Kidney (tissue), 14 donors: Measurements from ENCODE around the gene THSD8. TPM values are rescaled to one million over a fixed set of nuclear protein-coding genes. Genes with fewer than 3 reads are reported as not detected.

Experiments used
- DNase-seq, 5 donors: peaks; one replicate each; pipeline ENCODE4 v3.0.0-alpha.2; 2013 to 2020
- FAIRE-seq: peaks from 2 replicates; lab custom pipeline; 2012; peaks lifted over from hg19 to GRCh38; lab: Jason Lieb, UNC
- H3K27ac ChIP-seq, 2 donors: one replicate each; pipeline ENCODE4 v1.7.0; 2013; ENCODE audit warnings: low read depth in 2 of 2, low read length in 2 of 2, inconsistent platforms in 1 of 2
- H3K27me3 ChIP-seq: one replicate; pipeline ENCODE4 v1.7.1; 2013; ENCODE audit warnings: low read length, inconsistent platforms; ENCODE audit not compliant: control insufficient read depth, insufficient read depth
- H3K36me3 ChIP-seq, 3 donors: one replicate each; pipeline versions ENCODE4 v1.7.0 to v1.7.1; 2013; ENCODE audit warnings: low read length in 3 of 3, control low read depth in 1 of 3, inconsistent platforms in 1 of 3; ENCODE audit not compliant: insufficient read depth in 3 of 3, control insufficient read depth in 2 of 3
- H3K4me1 ChIP-seq, 3 donors: one replicate each; pipeline versions ENCODE4 v1.7.0 to v1.7.1; 2013; ENCODE audit warnings: low read length in 3 of 3, inconsistent platforms in 1 of 3, low read depth in 1 of 3; ENCODE audit not compliant: control insufficient read depth in 2 of 3, insufficient read depth in 2 of 3
- H3K4me3 ChIP-seq, 3 donors: one replicate each; pipeline versions ENCODE4 v1.7.0 to v1.8.1; 2013; ENCODE audit warnings: low read length in 3 of 3, control low read depth in 1 of 3, inconsistent platforms in 1 of 3
- H3K9ac ChIP-seq, 3 donors: one replicate each; pipeline versions ENCODE4 v1.7.0 to v1.7.1; 2013; ENCODE audit warnings: low read length in 3 of 3, control low read depth in 1 of 3, inconsistent platforms in 1 of 3
- H3K9me3 ChIP-seq, 3 donors: one replicate each; pipeline versions ENCODE4 v1.7.0 to v1.7.1; 2013; ENCODE audit warnings: low read length in 3 of 3, control low read depth in 1 of 3, inconsistent platforms in 1 of 3; ENCODE audit not compliant: control insufficient read depth in 2 of 3, insufficient read depth in 1 of 3
- CTCF ChIP-seq: IDR thresholded peaks from 3 replicates; pipeline ENCODE4 v1.5.1; 2012; ENCODE audit warnings: mild to moderate bottlenecking, moderate library complexity, borderline replicate concordance; ENCODE audit not compliant: insufficient read depth; ENCODE audit errors: extremely low read depth
- intact Hi-C: fragments of 100-400 bp; cut with DNase I; formaldehyde crosslinking; loops from one replicate; pipeline ENCODE4 v1.11.1; 2022
- polyA plus RNA-seq: library from polyadenylated mRNA; stranded (reverse); fragments of 350-450 nt; fragmentation: Illumina TruSeq; extraction: RNeasy Lipid Tissue Mini Kit (QIAGEN cat#74804); gene quantifications from one replicate; pipeline ENCODE4 v1.2.3, GENCODE V29; 2014; ENCODE audit warnings: low read depth, low replicate concordance; ENCODE audit not compliant: insufficient read depth
- total RNA-seq: library from RNA; stranded (reverse); fragmentation: NEBNext Ultra II Directional; extraction: Animal tissue kit (Norgen Biotek cat#: 25700); gene quantifications from one replicate; pipeline ENCODE4 v1.2.1, GENCODE V29; 2021
- donor health status: control.
- donor health status: control.
- donor health status: control.
- donor health status: control.
- donor health status: control.
- donor health status: DM: yes; HTN: yes; CAD: no.
- donor health status: Normal renal cell carcinoma (clear cell type).

THSD8 gene
- total and polyA plus RNA-seq, 2 donors from 2014 or later = 3.2 to 10.0 TPM

DNA sequence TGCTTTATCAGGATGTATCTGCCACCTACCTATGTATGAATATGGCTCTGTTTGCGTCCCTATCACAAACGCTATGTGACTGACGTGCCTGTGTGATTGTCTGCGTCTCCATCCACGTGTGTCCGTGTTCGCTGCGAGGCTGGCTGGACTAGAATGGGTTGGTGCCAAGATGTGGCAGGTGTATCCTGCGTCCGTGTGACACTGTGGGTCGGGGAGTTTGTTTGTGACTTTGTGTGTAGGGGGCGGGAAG is 19.8 kb upstream of the THSD8 start:
- Histone ChIP-seq H3K4me3 (peak overlapping the region; percentile 61 to 69 (median 64)), H3K9ac (peak overlapping the region; percentile 49 to 72 (median 57)), H3K9me3 (no peaks in the 10 kb centered on the region), H3K27ac (peak overlapping the region; percentile 96 to 98), H3K4me1 (peaks cover 3 to 45% (median 18%) of the 10 kb centered on the region in 3 donors), H3K27me3 (no peaks in the 10 kb centered on the region), H3K36me3 (no peaks in the 10 kb centered on the region)
- intact Hi-C loops = no loop called here
- DNase-seq (peak in 1 of 5 donors; percentile 50), FAIRE-seq (no peak)
- no peak for TF ChIP-seq CTCF

GRCh38 chr19:12782424-12783290 is 19.2 kb upstream of the THSD8 start:
- peak; percentile 87 to 97 (median 94) for DNase-seq
- H3K4me3 ChIP-seq = peak overlapping the region; percentile 61 to 69 (median 64)
- peak overlapping the region; percentile 96 to 98 for H3K27ac ChIP-seq
- H3K27me3 ChIP-seq = no peaks in the 10 kb centered on the region
- intact Hi-C loops = no loop called here
- no peaks in the 10 kb centered on the region for H3K9me3 ChIP-seq
- no peak for TF ChIP-seq CTCF
- peaks cover 3 to 42% (median 18%) of the 10 kb centered on the region in 3 donors for H3K4me1 ChIP-seq
- no peaks in the 10 kb centered on the region for H3K36me3 ChIP-seq
- peak overlapping the region; percentile 49 to 72 (median 57) for H3K9ac ChIP-seq
- no peak for FAIRE-seq

GRCh38 chr19:12783291-12783848 is 18.5 kb upstream of the THSD8 start:
- no peak for FAIRE-seq
- Histone ChIP-seq H3K9ac (peak overlapping the region in 2 of 3 donors; percentile 48 to 63), H3K9me3 (no peaks in the 10 kb centered on the region), H3K4me3 (peak overlapping the region in 1 of 3 donors; percentile 69), H3K4me1 (peaks cover 6 to 47% (median 24%) of the 10 kb centered on the region in 3 donors), H3K27me3 (no peaks in the 10 kb centered on the region), H3K27ac (peak overlapping the region; percentile 96 to 98), H3K36me3 (no peaks in the 10 kb centered on the region)
- intact Hi-C loops = no loop called here
- TF ChIP-seq CTCF = no peak
- peak in 1 of 5 donors; percentile 43 for DNase-seq
